Ovary (tissue), 3 donors: ENCODE results near the gene HAND1.

Experiments
- EP300 ChIP-seq: sonication (generic); formaldehyde crosslinking; IDR thresholded peaks from one replicate; pipeline ENCODE4 v1.6.1; 2017; ENCODE audit warnings: antibody characterized with exemption
- POLR2A ChIP-seq: fragments of 450-650 bp; IDR thresholded peaks from one replicate; pipeline ENCODE4 v1.6.1; 2017; ENCODE audit warnings: antibody characterized with exemption, mild to moderate bottlenecking, moderate library complexity
- TF ChIP-seq, protein P1 (sequence below), 3 donors: fragments of 450-650 bp in 2 of 3; fragments of 200-600 bp in 1 of 3; IDR thresholded peaks; one replicate each; pipeline versions ENCODE4 v1.5.1 to v1.8.0; 2016 to 2022; ENCODE audit warnings: antibody characterized with exemption in 3 of 3, mild to moderate bottlenecking in 1 of 3
- donor health status: DM: no; HTN: no; CAD: no.

DNA sequence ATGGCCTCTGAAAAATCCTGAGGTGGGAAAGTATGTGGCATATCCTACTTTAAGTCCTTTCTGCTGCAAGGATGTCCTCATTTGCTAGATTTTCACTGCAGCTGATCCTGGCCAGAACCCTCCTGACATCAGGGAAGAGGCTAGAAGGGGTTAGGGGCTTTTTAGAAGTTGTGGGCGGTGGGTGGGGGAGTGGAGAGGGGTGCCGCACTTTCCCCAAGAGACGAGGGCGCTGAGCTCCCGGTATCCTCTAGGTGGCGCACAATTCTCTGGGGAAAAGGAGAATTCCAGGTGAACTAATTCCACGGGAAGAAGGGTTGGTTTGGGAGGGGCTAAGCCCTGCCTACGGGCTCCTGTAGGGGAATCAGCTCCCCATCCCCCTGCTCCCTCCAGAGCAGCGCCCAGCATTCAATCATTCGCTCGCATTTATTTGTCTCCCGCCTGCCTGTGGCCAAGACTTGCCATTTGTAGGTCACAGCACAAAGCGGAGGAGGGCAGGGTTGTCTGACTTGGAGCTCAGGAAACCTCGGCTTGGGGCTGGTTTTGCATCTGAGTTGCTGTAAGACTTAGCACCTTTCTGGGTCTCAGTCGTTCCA is 42.9 kb upstream of the HAND1 start:
- TF ChIP-seq, protein P1, sequence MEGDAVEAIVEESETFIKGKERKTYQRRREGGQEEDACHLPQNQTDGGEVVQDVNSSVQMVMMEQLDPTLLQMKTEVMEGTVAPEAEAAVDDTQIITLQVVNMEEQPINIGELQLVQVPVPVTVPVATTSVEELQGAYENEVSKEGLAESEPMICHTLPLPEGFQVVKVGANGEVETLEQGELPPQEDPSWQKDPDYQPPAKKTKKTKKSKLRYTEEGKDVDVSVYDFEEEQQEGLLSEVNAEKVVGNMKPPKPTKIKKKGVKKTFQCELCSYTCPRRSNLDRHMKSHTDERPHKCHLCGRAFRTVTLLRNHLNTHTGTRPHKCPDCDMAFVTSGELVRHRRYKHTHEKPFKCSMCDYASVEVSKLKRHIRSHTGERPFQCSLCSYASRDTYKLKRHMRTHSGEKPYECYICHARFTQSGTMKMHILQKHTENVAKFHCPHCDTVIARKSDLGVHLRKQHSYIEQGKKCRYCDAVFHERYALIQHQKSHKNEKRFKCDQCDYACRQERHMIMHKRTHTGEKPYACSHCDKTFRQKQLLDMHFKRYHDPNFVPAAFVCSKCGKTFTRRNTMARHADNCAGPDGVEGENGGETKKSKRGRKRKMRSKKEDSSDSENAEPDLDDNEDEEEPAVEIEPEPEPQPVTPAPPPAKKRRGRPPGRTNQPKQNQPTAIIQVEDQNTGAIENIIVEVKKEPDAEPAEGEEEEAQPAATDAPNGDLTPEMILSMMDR (IDR thresholded peaks at IDR 0.05): no peak
- TF ChIP-seq POLR2A (no peak), EP300 (no peak)
